HG03432 (cell line): ENCODE measurements around the gene KISS1R.

Source experiments
- ATAC-seq: cut with Tn5 transposase; IDR thresholded peaks from one replicate; pipeline ENCODE4 v1.9.1; 2021; ENCODE audit warnings: mild to moderate bottlenecking, moderate library complexity; ENCODE audit not compliant: unreplicated experiment

Gene KISS1R

DNA sequence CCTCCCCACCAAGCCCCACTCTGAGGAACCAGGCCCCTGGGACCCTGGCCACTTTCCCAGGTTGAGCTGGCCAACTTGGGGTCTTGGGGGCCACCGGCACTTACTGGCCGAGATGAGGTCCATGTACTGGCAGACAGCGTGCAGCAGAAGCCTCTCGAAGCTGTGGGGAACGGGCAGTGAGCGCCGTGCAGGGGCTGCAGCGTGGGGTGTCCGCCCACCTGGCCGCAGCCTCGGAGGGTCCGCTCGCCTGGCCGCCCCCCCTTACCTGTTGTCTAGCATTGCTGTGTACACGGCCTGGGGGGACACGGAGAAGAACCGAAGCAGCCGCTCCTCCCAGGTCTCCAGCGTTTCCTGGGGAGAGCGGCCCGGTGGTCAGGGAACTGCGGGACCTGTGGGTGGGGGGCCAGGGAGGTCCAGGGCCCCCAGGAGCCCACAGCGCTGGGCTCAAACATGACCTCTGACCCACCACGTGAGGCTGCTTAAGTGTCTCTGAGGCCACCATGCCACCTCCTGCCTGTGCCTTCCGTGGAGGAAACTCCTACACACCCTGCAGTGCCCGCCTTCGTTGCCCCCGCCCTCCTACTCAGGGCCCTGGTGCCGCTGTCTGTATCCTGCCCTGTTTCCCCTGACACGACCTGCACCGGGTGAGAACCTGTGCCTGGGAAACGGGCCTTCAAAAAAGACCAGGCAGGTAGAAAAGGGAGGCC is 17.6 kb upstream of the KISS1R start:
- ATAC-seq = no peak

DNA sequence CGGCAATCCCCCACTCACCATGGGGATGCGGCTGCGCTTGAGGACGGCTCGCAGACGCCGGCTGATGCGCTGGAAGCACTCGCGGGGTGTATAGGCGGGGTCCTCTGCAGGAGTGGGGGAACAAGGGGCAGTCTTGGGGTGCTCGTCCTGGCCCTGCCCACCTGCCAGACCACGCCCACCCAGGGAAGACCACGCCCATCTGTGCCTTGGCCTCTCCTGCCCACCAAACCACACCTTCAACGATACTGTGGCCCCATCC is 17.2 kb upstream of the KISS1R start:
- ATAC-seq = no peak

DNA sequence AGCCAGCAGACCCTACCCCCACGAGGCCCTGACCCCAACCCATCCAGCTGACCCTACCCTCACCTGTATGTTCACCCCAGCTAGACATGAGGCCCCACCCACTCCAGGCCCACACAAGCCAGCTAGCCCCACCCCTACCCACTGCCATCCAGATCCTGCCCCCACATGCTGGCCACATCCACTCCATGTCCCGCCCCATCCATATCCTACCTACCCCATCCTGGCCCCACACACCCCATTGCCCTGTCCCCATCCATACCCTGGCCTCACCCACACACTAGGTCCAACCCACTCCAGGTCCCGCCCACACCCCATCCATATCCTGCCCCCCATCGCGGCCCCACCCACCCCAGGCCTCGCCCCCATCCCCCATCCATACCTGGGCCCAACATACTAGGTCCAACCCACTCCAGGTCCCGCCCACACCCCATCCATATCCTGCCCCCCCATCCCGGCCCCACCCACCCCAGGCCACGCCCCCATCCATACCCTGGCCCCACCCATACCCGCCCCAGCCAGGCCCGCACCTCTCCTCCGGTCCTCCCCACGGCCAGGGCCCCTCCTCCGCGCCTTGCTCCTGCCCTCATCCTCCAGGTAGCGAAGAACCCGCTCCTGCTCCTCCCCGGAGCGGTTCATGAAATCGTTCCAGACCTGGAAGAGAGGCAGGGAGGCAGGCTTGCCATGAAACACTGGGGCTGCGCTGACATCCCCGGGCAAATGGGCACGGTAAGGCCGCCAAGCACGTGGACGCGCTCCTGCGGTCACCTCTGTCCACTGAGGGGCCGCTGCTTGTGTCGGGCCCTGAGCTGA is 16.6 kb upstream of the KISS1R start:
- ATAC-seq = no peak

DNA sequence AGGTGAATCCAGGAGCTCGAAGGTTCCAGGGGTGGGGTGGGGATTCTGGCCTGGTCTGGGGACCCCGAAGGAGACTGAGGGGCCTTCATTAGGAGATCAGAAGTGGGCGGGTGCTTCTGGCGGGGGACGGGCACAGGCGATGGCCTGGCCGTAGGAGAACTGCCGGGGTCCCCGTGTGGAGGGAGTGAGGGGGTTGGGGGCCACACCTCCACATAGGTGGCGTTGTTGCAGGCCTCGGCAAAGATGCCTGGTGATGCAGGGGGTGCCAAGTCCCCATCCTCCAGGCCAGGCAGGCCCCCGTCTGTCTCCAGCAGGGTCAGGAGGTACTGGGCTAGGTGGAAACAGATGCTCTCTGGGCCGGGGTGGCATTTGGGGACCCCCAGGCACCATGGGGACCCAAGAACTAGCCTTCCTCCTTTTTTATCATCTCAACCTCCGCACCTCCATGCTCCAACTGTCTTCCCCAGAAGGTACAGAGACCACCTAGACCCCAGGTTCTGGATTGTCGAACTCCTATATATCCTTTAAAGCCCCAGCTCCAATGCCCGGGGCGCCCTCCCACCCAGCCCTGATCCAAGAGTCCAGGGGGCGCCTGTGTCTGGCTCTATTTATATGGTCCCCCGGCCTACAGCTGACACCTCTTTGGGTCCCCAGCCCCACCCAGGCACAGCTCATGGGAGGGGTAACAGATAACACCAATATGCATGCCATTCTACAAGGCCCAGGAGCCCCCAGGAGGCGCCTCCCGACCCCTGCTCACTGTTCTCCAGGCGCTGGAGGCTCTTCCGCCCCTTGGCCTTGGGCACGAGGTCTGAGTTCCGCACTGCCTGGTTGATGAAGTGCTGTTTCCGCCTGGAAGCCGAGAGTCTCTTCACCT is 15.7 kb upstream of the KISS1R start:
- no peak for ATAC-seq

DNA sequence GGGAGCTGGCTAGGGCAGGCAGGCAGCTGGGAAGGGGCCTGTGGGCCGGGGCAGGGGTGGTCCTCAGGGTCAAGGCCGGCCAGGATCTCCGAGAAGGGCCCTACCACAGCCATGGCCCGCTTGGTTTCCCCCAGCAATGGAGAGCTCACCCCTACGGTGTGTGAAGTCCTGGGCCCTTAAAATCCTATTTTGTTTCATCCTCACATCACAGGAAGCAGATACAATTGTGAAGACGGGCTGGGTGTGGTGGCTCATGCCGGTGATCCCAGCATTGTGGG is 15.1 kb upstream of the KISS1R start:
- ATAC-seq = no peak

DNA sequence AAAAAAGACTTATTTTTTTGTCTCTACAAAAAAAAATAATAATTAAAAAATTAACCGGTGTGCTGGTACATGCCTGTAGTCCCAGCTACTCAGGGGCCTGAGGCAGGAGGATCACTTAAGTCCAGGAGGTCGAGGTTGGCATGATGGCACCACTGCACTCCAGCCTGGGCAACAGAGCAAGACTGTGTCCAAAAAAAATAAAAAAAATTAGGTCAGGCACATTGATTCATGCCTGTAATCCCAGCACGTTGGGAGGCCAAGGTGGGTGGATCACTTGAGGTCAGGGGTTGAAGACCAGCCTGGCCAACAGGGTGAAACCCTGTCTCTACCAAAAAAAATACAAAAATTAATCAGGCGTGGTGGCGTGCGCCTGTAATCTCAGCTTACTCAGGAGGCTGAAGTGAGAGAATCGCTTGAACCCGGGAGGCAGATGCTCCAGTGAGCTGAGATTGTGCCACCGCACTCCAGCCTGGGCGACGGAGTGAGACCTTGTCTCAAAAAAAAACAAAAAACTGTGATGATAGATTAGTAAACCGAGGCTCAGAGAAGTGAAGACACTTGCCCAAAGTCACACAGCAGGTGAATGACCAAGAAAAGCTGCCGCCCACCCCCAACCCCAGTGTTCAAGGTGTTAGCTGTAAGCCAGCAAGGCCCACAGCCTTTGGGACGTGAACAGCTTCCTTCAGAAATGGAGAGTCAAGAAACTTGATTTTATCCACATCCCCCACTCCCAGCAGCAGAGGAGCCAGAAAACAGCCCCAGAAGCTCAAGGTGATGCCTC is 14.5 kb upstream of the KISS1R start:
- no peak for ATAC-seq

DNA sequence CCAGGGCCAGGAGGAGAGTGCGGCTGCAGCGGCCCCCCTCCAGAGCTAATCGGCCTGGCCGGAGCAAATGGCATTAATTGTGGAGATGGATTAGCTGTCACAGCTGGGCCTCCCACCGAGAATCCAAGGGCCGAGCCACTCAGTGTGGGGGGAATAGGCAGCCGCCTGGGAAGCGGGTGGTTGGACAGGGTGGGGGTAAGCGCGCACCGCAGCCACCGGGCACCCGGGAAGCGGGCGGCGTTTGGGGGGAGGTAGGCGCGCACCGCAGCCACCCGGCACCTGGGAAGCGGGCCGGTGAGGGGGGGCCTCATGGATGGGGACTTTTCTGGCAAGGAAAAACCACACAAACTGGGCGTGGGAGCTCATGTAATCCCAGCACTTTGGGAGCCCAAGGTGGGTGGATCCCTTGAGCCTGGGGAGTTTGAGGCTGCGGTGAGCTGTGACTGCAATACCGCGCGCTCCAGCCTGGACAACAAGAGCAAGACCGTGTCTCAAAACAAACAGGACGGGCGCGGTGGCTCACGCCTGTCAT is 13.8 kb upstream of the KISS1R start:
- no peak for ATAC-seq

DNA sequence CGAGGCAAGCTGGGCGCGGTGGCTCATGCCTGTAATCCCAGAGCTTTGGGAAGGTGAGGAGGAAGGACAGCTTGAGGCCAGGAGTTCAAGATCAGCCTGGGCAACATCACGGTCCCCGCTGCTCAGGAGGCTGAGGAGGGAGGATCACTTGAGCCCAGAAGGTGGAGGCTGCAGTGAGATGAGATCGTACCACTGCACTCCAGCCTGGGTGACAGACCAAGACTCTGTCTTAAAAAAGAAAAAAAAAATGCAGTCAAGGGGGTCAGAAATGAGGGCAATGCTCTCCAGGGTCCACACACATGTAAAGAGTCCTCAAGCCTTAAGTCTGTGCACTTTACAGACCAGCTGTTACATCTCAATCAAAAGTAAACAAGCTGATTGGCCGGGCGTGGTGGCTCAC is 12.6 kb upstream of the KISS1R start:
- no peak for ATAC-seq

DNA sequence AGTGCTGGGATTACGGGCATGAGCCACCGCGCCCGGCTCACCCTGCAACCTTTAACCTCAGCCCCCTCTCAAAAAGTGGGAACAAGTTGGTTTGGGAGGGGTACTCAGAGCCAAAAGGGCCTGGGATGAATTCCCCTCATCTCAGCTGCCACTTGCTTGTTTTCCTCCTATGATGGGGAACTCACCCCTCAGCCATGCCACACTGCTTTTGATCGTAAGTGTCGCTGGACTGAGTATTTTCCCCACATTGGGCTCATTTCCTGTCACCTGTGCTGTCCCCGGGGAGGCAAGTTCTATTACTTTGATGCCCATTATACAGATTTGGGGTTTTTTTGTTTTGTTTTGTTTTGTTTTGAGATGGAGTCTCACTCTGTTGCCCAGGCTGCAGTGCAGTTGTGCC is 10.7 kb upstream of the KISS1R start:
- ATAC-seq = no peak

DNA sequence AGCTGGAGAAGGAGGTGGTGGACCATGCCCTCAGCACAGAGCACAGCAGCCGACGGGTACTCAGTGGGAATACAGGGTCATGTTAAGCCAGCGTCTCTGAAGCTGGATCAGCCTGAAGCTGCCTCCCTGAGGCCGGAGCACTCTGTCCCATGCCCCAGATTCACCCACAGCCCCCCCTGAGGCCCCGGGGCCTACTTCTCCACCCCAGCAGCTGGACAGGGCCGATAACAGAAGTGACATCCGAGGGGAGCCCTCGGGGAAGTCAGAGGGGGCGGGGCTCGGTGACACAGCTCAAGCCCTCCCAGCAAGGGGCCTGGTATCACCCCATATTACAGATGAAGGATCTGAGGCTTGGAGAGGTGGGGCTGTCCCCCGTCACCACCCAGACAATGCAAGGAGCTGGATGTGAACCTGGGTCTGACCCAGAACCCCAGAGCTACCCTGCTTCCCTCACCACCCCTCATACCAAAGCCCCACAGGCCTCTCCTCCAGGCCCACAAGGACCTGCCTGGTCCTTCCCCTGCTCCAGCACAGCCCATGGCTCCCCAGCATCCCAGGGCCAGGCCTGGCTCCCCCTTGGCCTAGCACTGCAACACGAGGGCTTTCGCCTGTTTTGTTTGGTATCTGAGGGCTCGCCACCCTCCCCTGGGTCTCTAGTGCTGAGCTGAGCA is 9.8 kb upstream of the KISS1R start:
- ATAC-seq = no peak

DNA sequence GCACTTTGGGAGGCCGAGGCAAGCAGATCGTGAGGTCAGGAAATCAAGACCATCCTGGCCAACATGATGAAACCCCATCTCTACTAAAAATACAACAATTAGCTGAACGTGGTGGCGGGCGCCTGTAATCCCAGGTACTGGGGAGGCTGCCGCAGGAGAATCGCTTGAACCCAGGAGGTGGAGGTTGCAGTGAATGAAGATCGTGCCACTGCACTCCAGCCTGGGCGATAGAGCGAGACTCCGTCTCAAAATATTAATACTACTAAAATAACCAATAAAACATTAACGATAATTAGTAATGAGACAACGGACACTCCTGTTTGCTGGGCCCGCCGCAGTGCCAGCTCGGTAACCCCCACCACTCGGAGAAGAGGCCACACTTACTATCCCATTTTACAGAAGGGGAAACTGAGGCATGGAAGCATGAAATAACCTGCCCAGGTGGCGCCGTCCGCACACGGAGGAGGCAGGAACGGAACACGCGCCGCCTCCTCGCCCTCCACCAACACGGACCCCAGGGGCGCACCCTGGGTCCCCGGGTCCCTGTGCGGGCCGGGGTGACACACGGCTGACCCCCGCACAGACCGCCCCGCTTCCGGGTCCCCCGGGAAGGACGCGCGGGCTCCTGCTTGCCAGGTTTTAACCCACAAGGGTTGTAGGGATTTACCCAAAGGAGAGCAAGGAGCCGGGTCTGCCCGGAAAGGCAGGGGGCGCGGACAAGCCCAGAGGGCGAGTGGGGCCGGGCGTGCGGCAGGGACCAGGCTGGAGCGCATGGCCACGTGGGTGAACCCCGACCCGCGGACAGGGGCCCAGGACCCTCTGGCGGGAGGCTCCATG is 5.7 kb upstream of the KISS1R start:
- ATAC-seq = no peak

DNA sequence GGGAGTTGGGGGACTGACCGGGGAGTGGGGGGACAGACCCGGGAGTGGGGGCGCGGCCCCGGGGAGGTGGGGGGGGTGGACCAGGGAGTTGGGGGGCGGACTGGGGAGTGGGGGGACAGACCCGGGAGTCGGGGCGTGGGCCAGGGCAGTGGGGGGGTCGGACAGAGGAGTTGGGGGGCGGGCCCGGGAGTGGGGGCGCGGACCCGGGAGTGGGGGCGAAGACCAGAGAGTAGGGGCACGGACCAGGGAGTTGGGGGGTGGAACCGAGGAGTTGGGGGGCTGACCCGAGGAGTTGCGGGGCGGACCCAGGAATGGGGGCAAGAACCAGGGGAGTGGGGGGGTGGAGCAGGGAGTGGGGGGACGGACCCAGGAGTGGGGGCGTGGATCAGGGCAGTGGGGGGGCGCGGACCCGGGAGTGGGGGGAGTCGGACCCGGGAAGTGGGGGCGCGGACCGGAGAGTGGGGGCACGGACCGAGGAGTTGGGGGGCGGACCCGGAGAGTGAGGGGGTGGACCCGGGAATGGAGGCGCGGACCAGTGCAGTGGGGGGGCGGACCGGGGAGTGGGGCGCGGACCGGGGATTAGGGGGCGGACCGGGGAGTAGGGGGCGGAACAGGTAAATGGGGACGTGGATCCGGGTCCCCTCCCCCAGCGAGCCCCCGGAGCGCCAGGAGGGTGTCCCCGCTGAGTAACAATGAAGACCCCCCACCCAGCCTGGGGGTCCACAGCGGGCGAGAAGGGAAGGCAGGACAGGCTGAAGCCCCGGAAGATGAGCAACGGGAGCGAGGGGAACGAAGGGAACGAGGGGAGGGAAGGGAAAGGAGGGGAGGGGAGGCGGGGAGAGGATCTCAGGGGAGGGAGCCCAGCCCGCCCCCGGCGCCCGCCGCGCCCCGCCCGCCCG is 4.7 kb upstream of the KISS1R start:
- ATAC-seq = no peak

DNA sequence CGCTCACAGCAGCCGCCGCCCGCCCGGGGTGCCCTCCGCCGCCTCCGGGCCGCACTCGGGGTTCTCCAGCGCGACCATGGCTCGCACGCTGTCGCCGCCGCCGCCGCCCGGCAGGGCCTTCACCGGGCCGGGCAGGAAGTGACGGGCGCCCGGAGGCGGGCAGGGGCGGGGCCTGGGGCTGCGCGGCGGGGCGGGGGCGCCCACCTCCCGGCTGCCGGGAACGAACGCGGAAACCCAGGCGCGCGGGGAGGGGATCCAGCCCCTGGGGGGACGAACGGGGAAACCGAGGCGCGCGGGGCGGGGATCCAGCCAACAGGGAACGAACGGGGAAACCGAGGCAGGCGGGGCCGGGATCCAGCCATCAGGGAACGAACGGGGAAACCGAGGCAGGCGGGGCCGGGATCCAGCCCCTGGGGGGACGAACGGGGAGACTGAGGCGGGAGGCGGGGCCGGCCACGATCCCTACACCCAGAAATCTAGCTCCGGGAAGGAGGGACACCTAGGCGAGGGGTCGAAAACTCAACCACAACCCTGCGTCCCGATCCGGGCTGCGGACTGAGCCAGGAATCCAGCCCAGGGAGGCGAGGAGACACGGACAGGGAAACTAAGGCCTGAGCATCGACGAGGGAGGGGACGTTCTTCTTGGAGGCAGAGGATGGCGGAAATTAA is 3.9 kb upstream of the KISS1R start, which contains the start of gene R3HDM4:
Gene R3HDM4 (minus strand): TSS at position 140 of the 669 bp plus-strand sequence. CDS start 62 bp downstream, at position 78.
- peak; percentile 60 for ATAC-seq

DNA sequence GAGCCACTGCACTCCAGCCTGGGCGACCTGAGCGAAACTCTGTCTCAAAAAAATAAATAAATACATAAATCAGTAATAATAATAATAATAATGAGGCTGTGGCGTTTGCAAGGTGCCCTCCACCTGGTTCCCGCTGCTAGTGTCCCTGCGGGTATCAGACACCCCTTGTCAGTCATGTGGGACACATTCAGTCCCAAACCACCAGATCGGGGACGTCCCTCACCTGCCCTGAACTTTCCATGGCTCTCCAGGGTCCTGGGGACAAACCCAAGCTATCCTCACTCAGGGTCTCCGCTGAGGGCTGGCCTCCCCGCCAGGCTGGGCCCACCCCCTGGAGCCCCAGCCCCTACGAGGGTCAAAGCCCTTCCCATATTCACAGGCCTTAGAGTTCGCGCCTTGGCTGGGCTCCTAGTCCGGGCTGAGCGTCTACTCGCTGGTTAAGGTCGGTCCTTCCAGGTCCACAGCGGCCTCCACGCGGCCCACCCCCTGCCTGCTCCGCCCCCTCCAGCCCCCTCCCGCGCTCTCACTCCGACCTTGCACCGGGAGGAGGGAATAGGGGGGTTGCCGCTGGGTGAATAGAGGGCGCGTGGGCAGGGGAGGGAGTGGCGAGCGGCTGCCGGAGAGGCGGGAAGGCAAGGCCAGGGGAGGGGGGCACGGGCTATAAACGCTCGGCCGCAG is 349 bp upstream of the KISS1R start:
- no peak for ATAC-seq

DNA sequence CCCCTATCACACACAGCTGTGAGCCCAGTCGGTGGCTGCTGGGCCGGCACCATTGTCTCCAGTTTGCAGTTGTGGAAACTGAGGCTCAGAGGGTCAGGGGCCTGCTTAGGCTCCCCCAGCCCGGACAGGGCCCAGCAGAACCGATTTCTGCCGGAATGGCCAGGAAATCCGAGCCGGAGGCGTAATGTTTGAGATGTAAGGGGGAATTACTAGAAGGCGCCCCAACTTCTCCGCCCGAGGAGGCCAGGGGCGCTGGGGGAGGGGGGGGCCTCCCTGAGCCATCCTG is 962 bp downstream of the KISS1R start:
- ATAC-seq = no peak

DNA sequence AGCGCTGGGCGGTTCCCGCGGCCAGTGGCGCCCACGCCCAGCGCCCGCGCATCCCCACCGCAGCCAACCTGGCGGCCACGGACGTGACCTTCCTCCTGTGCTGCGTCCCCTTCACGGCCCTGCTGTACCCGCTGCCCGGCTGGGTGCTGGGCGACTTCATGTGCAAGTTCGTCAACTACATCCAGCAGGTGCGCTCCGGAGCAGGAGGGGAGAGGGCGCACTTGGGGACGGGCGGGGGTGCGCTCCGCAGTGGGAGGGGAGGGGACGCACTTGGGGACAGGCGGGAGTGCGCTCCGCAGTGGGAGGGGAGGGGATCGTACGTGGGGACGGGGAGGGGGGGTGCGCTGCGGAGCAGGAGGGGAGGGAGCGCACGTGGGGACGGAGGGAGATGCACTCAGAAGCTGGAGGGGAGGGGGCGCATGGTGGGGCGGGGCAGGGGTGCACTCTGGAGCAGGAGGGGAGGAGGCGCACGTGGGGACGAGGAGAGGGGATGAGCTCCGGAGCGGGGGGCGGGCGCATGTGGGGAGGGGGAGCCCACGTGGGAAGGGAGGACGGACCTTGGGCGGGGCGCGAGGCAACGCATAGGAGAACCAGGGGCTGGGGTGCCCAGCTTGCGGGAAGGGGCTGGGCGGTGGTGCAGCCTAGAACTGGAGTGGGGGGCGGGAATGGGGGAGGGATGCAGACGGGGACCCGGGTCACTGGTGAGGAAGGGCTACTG is 1.5 kb downstream of the KISS1R start:
- no peak for ATAC-seq
